Activated CD8-positive, alpha-beta T cell treated with anti-CD3 and anti-CD28 coated beads, Interleukin-2, amount 10 ng/mL, durations not matched to agents 7 days and 5 days (primary cell): Measurements from ENCODE around the gene CMC2. TPM values are rescaled to one million over a fixed set of nuclear protein-coding genes. Genes with fewer than 3 reads are reported as not detected.

Source experiments
- ATAC-seq: fragments of 150-1000 bp; cut with Tn5 transposase; one replicate; pipeline ENCODE4 v1.10.0; 2021; ENCODE audit warnings: moderate library complexity
- CTCF ChIA-PET: fragments of 350-600 bp; sonication (Branson Sonifier 250); formaldehyde crosslinking; loops from one replicate; lab custom pipeline; 2021; ENCODE audit warnings: antibody characterized with exemption; lab: Charles Lee
- POLR2A ChIA-PET: fragments of 350-600 bp; sonication (Branson Sonifier 250); formaldehyde crosslinking; loops from one replicate; lab custom pipeline; 2021; ENCODE audit warnings: antibody characterized with exemption; lab: Charles Lee
- DNase-seq: peaks from one replicate; pipeline ENCODE4 v3.0.0-alpha.2; 2020
- H3K27ac Mint-ChIP-seq: one replicate; pipeline ENCODE4 v1.8.0; 2021; ENCODE audit warnings: mild to moderate bottlenecking, mixed read lengths
- H3K27me3 Mint-ChIP-seq: one replicate; pipeline ENCODE4 v1.8.0; 2021; ENCODE audit warnings: low read depth, mixed read lengths
- H3K36me3 Mint-ChIP-seq: one replicate; pipeline ENCODE4 v1.8.0; 2021; ENCODE audit warnings: low read depth, mixed read lengths
- H3K4me1 Mint-ChIP-seq: one replicate; pipeline ENCODE4 v1.8.0; 2021; ENCODE audit warnings: low read depth, mixed read lengths
- H3K4me3 Mint-ChIP-seq: one replicate; pipeline ENCODE4 v1.8.0; 2021; ENCODE audit warnings: mild to moderate bottlenecking, mixed read lengths
- H3K9me3 Mint-ChIP-seq: one replicate; pipeline ENCODE4 v1.8.0; 2022; ENCODE audit warnings: mixed read lengths; ENCODE audit not compliant: insufficient read depth
- total RNA-seq, 2 experiments: library from RNA; stranded (reverse); gene quantifications; one replicate each; pipeline ENCODE4 v1.2.3, GENCODE V29; 2021

The CMC2 gene
- total RNA-seq, 2 experiments from 2014 or later: 95.9 to 108 TPM

GRCh38 chr16:81026429-81026828, 19.7 kb upstream of the CMC2 start:
- POLR2A ChIA-PET: no interaction called here

GRCh38 chr16:81018496-81018895, 11.8 kb upstream of the CMC2 start:
- H3K27me3 Mint-ChIP-seq: no peaks in the 10 kb centered on the region
- H3K27ac Mint-ChIP-seq: no peak overlapping the region
- H3K4me1 Mint-ChIP-seq: no peaks in the 10 kb centered on the region
- H3K36me3 Mint-ChIP-seq: peaks cover 75% of the 10 kb centered on the region
- CTCF ChIA-PET: interaction anchor here (1.4 to 4.3 kb wide), 4 partner anchors 11 to 18 kb away, joined by 3 to 32 read pairs (median 6); partner anchors contain the start of gene ATMIN
- POLR2A ChIA-PET: interaction anchor here (0.8 kb wide), 1 partner anchor 12 kb away, joined by 3 read pairs; the partner anchor contains the start of genes CENPN and CMC2
- ATAC-seq (no peak), DNase-seq (no peak)
- no peaks in the 10 kb centered on the region for H3K9me3 Mint-ChIP-seq
- no peak overlapping the region for H3K4me3 Mint-ChIP-seq

More at GRCh38 chr16:81026429-81026828, 19.7 kb upstream of the CMC2 start:
- H3K27ac Mint-ChIP-seq: no peak overlapping the region
- CTCF ChIA-PET: interaction anchor here (5.1 kb wide), 1 partner anchor 9 kb away, joined by 40 read pairs; the partner anchor contains the start of gene ATMIN
- H3K27me3 Mint-ChIP-seq: no peaks in the 10 kb centered on the region
- peaks cover 63% of the 10 kb centered on the region for H3K36me3 Mint-ChIP-seq
- ATAC-seq (no peak), DNase-seq (no peak)
- H3K4me3 Mint-ChIP-seq: no peak overlapping the region
- H3K4me1 Mint-ChIP-seq: no peaks in the 10 kb centered on the region
- H3K9me3 Mint-ChIP-seq: no peaks in the 10 kb centered on the region

- CTCF ChIA-PET: interaction anchor here (0.9 to 2.1 kb wide), 3 partner anchors 10 to 21 kb away, joined by 3 to 17 read pairs (median 4); partner anchors contain the start of gene ATMIN
- POLR2A ChIA-PET: interaction anchor here (0.7 kb wide), 1 partner anchor 22 kb away, joined by 3 read pairs; no protein-coding TSS in a partner anchor
- no peak overlapping the region for H3K27ac Mint-ChIP-seq
- H3K4me3 Mint-ChIP-seq: no peak overlapping the region
- H3K36me3 Mint-ChIP-seq: peaks cover 68% of the 10 kb centered on the region
- no peak for DNase-seq
- no peaks in the 10 kb centered on the region for H3K27me3 Mint-ChIP-seq
- peaks cover 9% of the 10 kb centered on the region for H3K4me1 Mint-ChIP-seq
- no peaks in the 10 kb centered on the region for H3K9me3 Mint-ChIP-seq
- no peak for ATAC-seq
Measured at GRCh38 chr16:81014672-81015071, 8.0 kb upstream of the CMC2 start.

- Mint-ChIP-seq H3K27me3 (no peaks in the 10 kb centered on the region), H3K4me1 (peaks cover 22% of the 10 kb centered on the region), H3K9me3 (no peaks in the 10 kb centered on the region), H3K27ac (no peak overlapping the region), H3K36me3 (peaks cover 58% of the 10 kb centered on the region), H3K4me3 (no peak overlapping the region)
- ATAC-seq (no peak), DNase-seq (no peak)
- ChIA-PET CTCF (no interaction called here), POLR2A (no interaction called here)
Measured at GRCh38 chr16:81012974-81013373, 6.3 kb upstream of the CMC2 start.

- ChIA-PET CTCF (interaction anchor here (1.1 to 4.0 kb wide), 2 partner anchors 12 to 28 kb away, joined by 3 to 19 read pairs; partner anchors contain the start of gene ATMIN), POLR2A (no interaction called here)
- ATAC-seq: no peak
- DNase-seq: no peak
- H3K27me3 Mint-ChIP-seq: no peaks in the 10 kb centered on the region
- H3K9me3 Mint-ChIP-seq: no peaks in the 10 kb centered on the region
- H3K4me3 Mint-ChIP-seq: peak overlapping the region; percentile 87
- peaks cover 40% of the 10 kb centered on the region for H3K4me1 Mint-ChIP-seq
- H3K36me3 Mint-ChIP-seq: peaks cover 29% of the 10 kb centered on the region
- peak overlapping the region; percentile 100 for H3K27ac Mint-ChIP-seq
Measured at GRCh38 chr16:81008505-81008789, 1.8 kb upstream of the CMC2 start.

- H3K4me1 Mint-ChIP-seq: peaks cover 52% of the 10 kb centered on the region
- ATAC-seq: peak; percentile 55
- H3K36me3 Mint-ChIP-seq: peaks cover 31% of the 10 kb centered on the region
- H3K4me3 Mint-ChIP-seq: peak overlapping the region; percentile 87
- POLR2A ChIA-PET: interaction anchor here (0.7 to 1.8 kb wide), 8 partner anchors 9 to 71 kb away, joined by 3 to 17 read pairs (median 4); partner anchors contain the start of genes ATMIN and C16orf46
- DNase-seq: peak; percentile 78
- no peaks in the 10 kb centered on the region for H3K9me3 Mint-ChIP-seq
- H3K27me3 Mint-ChIP-seq: no peaks in the 10 kb centered on the region
- CTCF ChIA-PET: interaction anchor here (0.7 to 2.0 kb wide), 4 partner anchors 26 to 70 kb away, joined by 3 to 13 read pairs (median 4); partner anchors contain the start of genes ATMIN and C16orf46
- peak overlapping the region; percentile 100 for H3K27ac Mint-ChIP-seq
Measured at GRCh38 chr16:81006211-81006812, 373 bp downstream of the CMC2 start.

GRCh38 chr16:81005610-81006161, 999 bp downstream of the CMC2 start:
- Mint-ChIP-seq H3K27me3 (no peaks in the 10 kb centered on the region), H3K4me1 (peaks cover 46% of the 10 kb centered on the region), H3K9me3 (no peaks in the 10 kb centered on the region), H3K4me3 (peak overlapping the region; percentile 87), H3K27ac (peak overlapping the region; percentile 100), H3K36me3 (peaks cover 29% of the 10 kb centered on the region)
- CTCF ChIA-PET: interaction anchor here (0.7 to 5.4 kb wide), 5 partner anchors 12 to 309 kb away, joined by 3 to 54 read pairs (median 13); partner anchors contain the start of genes ATMIN, C16orf46 and GAN
- no peak for DNase-seq
- no peak for ATAC-seq
- POLR2A ChIA-PET: interaction anchor here (0.8 to 1.2 kb wide), 2 partner anchors 30 to 71 kb away, joined by 3 to 5 read pairs; partner anchors contain the start of gene ATMIN

- H3K27ac Mint-ChIP-seq: peak overlapping the region; percentile 89
- ChIA-PET POLR2A (interaction anchor here (0.6 to 1.2 kb wide), 4 partner anchors 31 to 88 kb away, joined by 3 to 5 read pairs (median 3); partner anchors contain the start of genes ATMIN and C16orf46), CTCF (interaction anchor here (0.6 to 5.4 kb wide), 21 partner anchors 10 to 733 kb away, joined by 3 to 54 read pairs (median 4); partner anchors contain the start of genes ATMIN, C16orf46 and GAN)
- peaks cover 32% of the 10 kb centered on the region for H3K36me3 Mint-ChIP-seq
- H3K4me1 Mint-ChIP-seq: peaks cover 47% of the 10 kb centered on the region
- H3K9me3 Mint-ChIP-seq: no peaks in the 10 kb centered on the region
- H3K4me3 Mint-ChIP-seq: peak overlapping the region; percentile 87
- H3K27me3 Mint-ChIP-seq: no peaks in the 10 kb centered on the region
- ATAC-seq: no peak
- peak; percentile 60 for DNase-seq
Measured at GRCh38 chr16:81004646-81005353, 1.9 kb downstream of the CMC2 start.

GRCh38 chr16:81003610-81004460, 2.9 kb downstream of the CMC2 start:
- ATAC-seq (no peak), DNase-seq (no peak)
- POLR2A ChIA-PET: interaction anchor here (0.9 kb wide), 1 partner anchor 73 kb away, joined by 3 read pairs; the partner anchor contains the start of gene C16orf46

GRCh38 chr16:81003064-81003463, 3.6 kb downstream of the CMC2 start:
- ATAC-seq (no peak), DNase-seq (no peak)
- no peaks in the 10 kb centered on the region for H3K9me3 Mint-ChIP-seq
- no peak overlapping the region for H3K4me3 Mint-ChIP-seq
- no peaks in the 10 kb centered on the region for H3K27me3 Mint-ChIP-seq
- H3K27ac Mint-ChIP-seq: peak overlapping the region; percentile 16
- H3K36me3 Mint-ChIP-seq: peaks cover 44% of the 10 kb centered on the region
- peaks cover 51% of the 10 kb centered on the region for H3K4me1 Mint-ChIP-seq
- ChIA-PET POLR2A (interaction anchor here (0.9 kb wide), 1 partner anchor 8 kb away, joined by 4 read pairs; no protein-coding TSS in a partner anchor), CTCF (interaction anchor here (1.0 to 5.4 kb wide), 10 partner anchors 9 to 735 kb away, joined by 3 to 54 read pairs (median 4); partner anchors contain the start of gene ATMIN)

More at GRCh38 chr16:81003610-81004460, 2.9 kb downstream of the CMC2 start:
- Mint-ChIP-seq H3K4me3 (peak overlapping the region; percentile 87), H3K36me3 (peaks cover 37% of the 10 kb centered on the region), H3K9me3 (no peaks in the 10 kb centered on the region), H3K27ac (peak overlapping the region; percentile 89), H3K27me3 (no peaks in the 10 kb centered on the region), H3K4me1 (peaks cover 47% of the 10 kb centered on the region)
- CTCF ChIA-PET: interaction anchor here (0.6 to 5.4 kb wide), 24 partner anchors 10 to 734 kb away, joined by 3 to 54 read pairs (median 4); partner anchors contain the start of genes ATMIN, C16orf46 and GAN
